Ascending aorta (tissue), 2 donors: ENCODE data around the gene PLEK. TPM values are rescaled to one million over a fixed set of nuclear protein-coding genes. Genes with fewer than 3 reads are reported as not detected.

ENCODE experiments used
- DNase-seq, 2 donors: peaks; one replicate each; pipeline ENCODE4 v3.0.0-alpha.2; 2019; ENCODE audit warnings: low spot score in 2 of 2
- H3K27ac ChIP-seq, 2 donors: fragments of 200-600 bp; sonication (generic); one replicate each; pipeline ENCODE4 v1.5.1; 2016 to 2017; ENCODE audit warnings: mild to moderate bottlenecking in 1 of 2
- H3K27me3 ChIP-seq: fragments of 200-600 bp; sonication (generic); one replicate; pipeline ENCODE4 v1.5.1; 2017
- H3K36me3 ChIP-seq, 2 donors: fragments of 200-600 bp; sonication (generic); one replicate each; pipeline ENCODE4 v1.5.1; 2016
- H3K4me1 ChIP-seq, 2 donors: fragments of 200-600 bp; sonication (generic); one replicate each; pipeline ENCODE4 v1.5.1; 2016 to 2017; ENCODE audit warnings: mild to moderate bottlenecking in 1 of 2
- H3K4me3 ChIP-seq, 2 donors: fragments of 200-600 bp; sonication (generic); one replicate each; pipeline ENCODE4 v1.5.1; 2016 to 2017; ENCODE audit warnings: mild to moderate bottlenecking in 1 of 2
- H3K9me3 ChIP-seq, 2 donors: fragments of 200-600 bp; sonication (generic); one replicate each; pipeline ENCODE4 v1.5.1; 2016
- intact Hi-C: fragments of 100-400 bp; cut with DNase I; formaldehyde crosslinking; loops from one replicate; pipeline ENCODE4 v1.15.1; 2023
- total RNA-seq: library from RNA; depleted of rRNA; stranded (reverse); fragments of >200 nt; gene quantifications from one replicate; pipeline ENCODE4 v1.1.0, GENCODE V29; 2016
- TF ChIP-seq, protein P1 (sequence below), 3 experiments: fragments of 200-600 bp in 2 of 3; fragments of 450-650 bp in 1 of 3; sonication (generic) in 2 of 3; IDR thresholded peaks; one replicate each; pipeline ENCODE4 v1.5.1; 2016 to 2019; ENCODE audit warnings: antibody characterized with exemption in 3 of 3, mild to moderate bottlenecking in 1 of 3, moderate library complexity in 1 of 3

The PLEK gene
- total RNA-seq, 1 donor from 2014 or later: 1.5 TPM

DNA sequence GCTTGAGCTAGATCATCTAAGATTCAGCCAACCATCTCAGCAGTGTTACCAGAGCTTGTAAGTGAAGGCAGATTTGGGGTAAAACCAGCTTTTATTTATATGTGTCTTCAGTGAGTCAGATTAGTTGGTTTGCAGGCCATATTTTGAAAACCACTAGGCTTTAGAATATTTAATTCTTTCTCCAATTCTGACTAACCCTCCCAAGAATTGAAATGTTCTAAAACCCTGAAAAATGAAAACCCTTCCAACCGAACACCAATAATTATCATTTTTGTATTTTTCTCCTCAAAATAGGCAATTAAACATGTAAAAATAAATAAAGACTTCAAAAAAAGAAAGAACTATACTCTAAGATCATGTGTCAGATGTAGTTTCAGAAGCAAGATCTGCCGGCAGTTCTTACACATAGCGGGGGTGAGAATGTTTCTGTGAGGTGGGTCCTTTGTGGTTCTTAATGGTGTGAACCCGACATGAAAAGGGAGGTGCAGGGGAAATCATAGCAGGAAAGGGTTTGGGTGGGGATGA lies 14.2 kb downstream of the PLEK start:
- DNase-seq: no peak
- no peaks in the 10 kb centered on the region for H3K9me3 ChIP-seq
- H3K36me3 ChIP-seq: no peaks in the 10 kb centered on the region
- no peak overlapping the region for H3K27ac ChIP-seq
- TF ChIP-seq, protein P1, sequence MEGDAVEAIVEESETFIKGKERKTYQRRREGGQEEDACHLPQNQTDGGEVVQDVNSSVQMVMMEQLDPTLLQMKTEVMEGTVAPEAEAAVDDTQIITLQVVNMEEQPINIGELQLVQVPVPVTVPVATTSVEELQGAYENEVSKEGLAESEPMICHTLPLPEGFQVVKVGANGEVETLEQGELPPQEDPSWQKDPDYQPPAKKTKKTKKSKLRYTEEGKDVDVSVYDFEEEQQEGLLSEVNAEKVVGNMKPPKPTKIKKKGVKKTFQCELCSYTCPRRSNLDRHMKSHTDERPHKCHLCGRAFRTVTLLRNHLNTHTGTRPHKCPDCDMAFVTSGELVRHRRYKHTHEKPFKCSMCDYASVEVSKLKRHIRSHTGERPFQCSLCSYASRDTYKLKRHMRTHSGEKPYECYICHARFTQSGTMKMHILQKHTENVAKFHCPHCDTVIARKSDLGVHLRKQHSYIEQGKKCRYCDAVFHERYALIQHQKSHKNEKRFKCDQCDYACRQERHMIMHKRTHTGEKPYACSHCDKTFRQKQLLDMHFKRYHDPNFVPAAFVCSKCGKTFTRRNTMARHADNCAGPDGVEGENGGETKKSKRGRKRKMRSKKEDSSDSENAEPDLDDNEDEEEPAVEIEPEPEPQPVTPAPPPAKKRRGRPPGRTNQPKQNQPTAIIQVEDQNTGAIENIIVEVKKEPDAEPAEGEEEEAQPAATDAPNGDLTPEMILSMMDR (IDR thresholded peaks at IDR 0.05): no peak
- H3K4me1 ChIP-seq: no peaks in the 10 kb centered on the region
- H3K27me3 ChIP-seq: no peaks in the 10 kb centered on the region
- H3K4me3 ChIP-seq: no peak overlapping the region
- intact Hi-C loops: no loop called here

DNA sequence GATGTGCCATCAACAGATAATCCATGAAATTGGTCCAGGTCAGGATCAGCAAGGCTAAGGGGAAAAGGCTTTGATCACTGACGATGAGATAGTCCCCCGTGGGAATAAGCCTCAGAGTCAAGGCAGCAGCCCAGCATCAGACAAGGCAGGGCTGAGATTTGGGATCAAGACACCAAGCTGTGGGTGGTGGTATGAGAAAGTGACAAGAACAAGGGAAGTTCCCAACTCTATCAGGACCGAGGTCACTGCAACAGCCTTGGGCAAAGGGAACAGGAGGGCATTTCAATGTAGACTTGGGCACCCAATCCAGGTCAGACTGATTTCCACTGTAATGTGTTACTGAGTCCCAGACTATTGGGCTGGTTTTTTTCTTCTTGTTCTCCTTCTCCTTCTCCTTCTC lies 18.7 kb downstream of the PLEK start:
- H3K9me3 ChIP-seq: no peaks in the 10 kb centered on the region
- H3K36me3 ChIP-seq: no peaks in the 10 kb centered on the region
- no peak overlapping the region for H3K27ac ChIP-seq
- no peak for DNase-seq
- H3K4me3 ChIP-seq: no peak overlapping the region
- TF ChIP-seq, protein P1 (IDR thresholded peaks at IDR 0.05): no peak
- H3K4me1 ChIP-seq: no peaks in the 10 kb centered on the region
- intact Hi-C loops: no loop called here
- no peaks in the 10 kb centered on the region for H3K27me3 ChIP-seq

DNA sequence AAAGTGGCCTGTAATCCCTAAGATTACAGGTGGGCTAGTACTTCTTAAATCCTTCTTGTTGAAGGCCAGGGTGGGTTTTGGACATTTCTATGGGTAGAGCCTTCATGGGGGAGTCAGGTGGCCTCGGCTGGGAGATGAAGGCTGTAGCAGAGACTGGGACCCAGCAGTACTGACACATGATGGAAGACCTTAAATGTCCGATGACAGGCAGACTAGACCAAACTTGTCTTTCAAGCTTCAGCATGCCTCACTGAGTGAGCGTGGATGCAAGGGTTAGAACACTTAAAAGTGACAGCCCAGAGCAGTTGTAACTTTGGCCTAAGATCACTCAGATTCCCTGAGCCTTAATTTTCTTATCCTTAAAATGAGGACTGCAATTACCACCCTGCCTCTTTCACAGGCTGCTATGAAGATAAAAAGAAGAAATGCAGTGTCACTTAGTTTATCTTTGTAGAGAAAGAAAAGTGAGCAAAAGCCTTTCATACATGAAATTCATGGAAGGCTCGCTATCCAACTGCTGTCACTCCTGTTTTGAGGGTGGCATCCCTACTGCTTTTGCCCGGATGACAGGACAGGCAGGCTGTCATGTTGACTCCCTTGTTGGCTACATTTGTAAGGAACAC lies 19.5 kb downstream of the PLEK start:
- H3K36me3 ChIP-seq: no peaks in the 10 kb centered on the region
- H3K27me3 ChIP-seq: no peaks in the 10 kb centered on the region
- no peaks in the 10 kb centered on the region for H3K4me1 ChIP-seq
- H3K9me3 ChIP-seq: no peaks in the 10 kb centered on the region
- no peak overlapping the region for H3K27ac ChIP-seq
- TF ChIP-seq, protein P1 (IDR thresholded peaks at IDR 0.05): no peak
- no peak for DNase-seq
- no peak overlapping the region for H3K4me3 ChIP-seq
- intact Hi-C loops: no loop called here

DNA sequence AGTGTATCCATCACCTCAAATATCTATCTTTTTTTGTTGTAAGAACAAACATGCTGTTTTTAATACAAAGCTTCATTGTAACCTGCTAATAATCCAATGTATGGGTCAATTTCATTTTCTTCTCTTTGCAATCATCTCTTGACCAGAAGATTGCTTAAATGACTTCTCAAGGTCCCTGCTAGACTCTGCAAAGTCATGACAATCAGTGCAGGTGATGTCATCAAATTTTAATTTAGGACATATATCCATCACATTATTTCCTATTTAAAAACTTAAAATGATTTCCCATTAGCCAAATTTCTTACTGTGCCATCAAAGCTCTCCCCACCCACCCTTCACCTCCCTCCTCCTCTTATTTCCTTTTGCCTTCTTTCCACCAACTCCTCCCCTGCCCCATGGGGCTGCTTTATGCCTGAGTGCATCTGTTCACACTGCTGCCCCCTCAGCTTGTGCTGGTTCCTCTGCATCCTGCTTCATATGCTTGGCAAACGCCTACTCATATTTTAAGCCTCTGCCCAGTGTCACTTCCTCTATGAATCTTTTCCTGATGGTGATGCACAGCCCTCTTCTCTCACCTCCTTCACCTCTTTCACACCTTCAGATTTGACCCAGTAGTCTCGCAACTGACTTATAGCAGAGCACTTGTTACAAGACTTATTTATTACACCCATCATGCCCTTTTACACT lies 20.3 kb downstream of the PLEK start:
- H3K4me1 ChIP-seq: no peaks in the 10 kb centered on the region
- TF ChIP-seq, protein P1 (IDR thresholded peaks at IDR 0.05): no peak

DNA sequence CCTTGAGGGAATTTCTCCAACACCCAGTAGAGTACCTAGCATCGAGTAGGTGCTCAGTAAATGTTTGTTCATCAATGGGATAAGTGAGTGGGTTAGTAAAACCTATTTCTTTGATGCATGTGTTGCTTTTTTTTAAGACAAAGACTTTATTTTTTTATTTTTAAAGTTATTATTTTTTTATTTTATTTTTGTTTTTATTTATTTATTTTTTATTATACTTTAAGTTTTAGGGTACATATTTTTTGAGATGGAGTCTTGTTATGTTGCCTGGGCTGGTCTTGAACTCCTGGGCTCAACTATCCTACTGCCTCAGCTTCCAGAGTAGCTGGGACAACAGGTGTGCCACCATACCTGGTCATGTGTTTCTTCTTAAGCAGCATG lies 20.8 kb downstream of the PLEK start:
- no peak for DNase-seq
- no peaks in the 10 kb centered on the region for H3K4me1 ChIP-seq
- H3K27me3 ChIP-seq: no peaks in the 10 kb centered on the region
- H3K4me3 ChIP-seq: no peak overlapping the region
- H3K36me3 ChIP-seq: no peaks in the 10 kb centered on the region
- intact Hi-C loops: no loop called here
- TF ChIP-seq, protein P1 (IDR thresholded peaks at IDR 0.05): no peak
- H3K27ac ChIP-seq: no peak overlapping the region
- no peaks in the 10 kb centered on the region for H3K9me3 ChIP-seq

More for the DNA sequence above, 20.3 kb downstream of the PLEK start:
- Histone ChIP-seq H3K27ac (no peak overlapping the region), H3K36me3 (no peaks in the 10 kb centered on the region), H3K27me3 (no peaks in the 10 kb centered on the region), H3K4me3 (no peak overlapping the region), H3K9me3 (no peaks in the 10 kb centered on the region)
- intact Hi-C loops: no loop called here
- no peak for DNase-seq
